Measurements from ENCODE around the gene G2E3. TPM values are rescaled to one million over a fixed set of nuclear protein-coding genes. Genes with fewer than 3 reads are reported as not detected.

Gene G2E3
- 12.6 and 17.0 TPM in 2 replicates for total RNA-seq (2014; rRNA removed; shearing (Covaris generic))

GRCh38 chr14:30558675-30559555 lies at the start of gene G2E3:
TSS of gene G2E3 (plus strand) at chr14:30559158. CDS start at chr14:30581080, 21,922 bp downstream.

DNA sequence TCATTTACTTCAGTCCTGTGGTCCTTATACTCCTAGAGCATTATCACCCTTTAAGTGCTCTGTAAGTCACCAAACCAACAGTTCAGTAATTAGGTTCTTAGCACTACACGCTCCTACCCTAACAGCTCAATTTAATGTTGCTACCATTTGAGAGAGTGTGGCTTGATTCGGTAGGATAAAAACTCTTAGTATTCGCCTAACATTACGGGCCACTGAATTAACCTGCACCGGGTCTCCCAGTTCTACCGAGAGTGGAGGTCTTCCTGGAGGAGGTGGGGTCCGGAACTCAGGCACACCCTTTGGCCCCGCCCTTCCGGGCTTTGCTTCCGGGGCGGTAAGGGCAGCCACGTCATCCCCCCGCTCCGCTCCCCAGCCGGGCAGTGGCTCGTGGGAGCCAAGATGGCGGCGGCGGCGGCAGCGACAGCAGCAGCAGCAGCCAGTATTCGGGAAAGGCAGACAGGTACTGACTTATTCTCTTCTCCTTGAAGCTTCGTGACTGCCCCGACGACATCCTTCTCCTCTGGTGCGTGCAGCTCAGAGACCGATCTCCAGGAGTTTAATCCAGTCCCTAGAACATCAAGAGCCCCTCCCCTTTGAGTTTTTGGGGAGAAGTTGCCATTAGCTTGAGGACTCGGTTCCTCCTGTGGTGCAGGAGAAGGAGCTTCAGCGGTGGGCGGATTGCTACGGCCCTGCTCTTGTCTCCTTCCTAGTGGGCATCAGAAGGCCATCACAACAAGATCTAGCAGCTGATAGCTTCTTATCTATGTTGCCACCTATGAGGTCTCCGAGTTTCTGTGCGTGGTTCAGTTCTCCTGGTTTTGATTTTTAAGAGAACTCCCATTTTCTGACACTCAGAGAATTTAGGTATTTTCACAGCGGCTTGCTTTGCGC lies 63.2 kb downstream of the G2E3 start, which contains the start of gene SCFD1:
SCFD1 (plus strand) TSS at position 380 of the 891 bp plus-strand sequence; CDS start at position 400, 20 bp downstream.

Small RNA genes lying within 50 kb of the gene (small RNA-seq; reads per million reads assigned to genes)
- not detected for gene RF02271

Other genes with a start within 250 kb of the G2E3 start
- gene SCFD1, start 63.2 kb downstream of the G2E3 start, total RNA-seq (2014; rRNA removed; shearing (Covaris generic)), result 48.6 and 65.1 TPM in 2 replicates

All from A375 (cell line).